SH-SY5Y (cell line): ENCODE results near the gene NBAS.

Source experiments
- GATA2 ChIP-seq: IDR thresholded peaks from 2 replicates; pipeline ENCODE4 v1.6.1; 2011; ENCODE audit warnings: mild to moderate bottlenecking, low read depth, low read length
- GATA3 ChIP-seq: IDR thresholded peaks from 2 replicates; pipeline ENCODE4 v1.6.1; 2011; ENCODE audit warnings: low read depth, mild to moderate bottlenecking, low read length, moderate library complexity

DNA sequence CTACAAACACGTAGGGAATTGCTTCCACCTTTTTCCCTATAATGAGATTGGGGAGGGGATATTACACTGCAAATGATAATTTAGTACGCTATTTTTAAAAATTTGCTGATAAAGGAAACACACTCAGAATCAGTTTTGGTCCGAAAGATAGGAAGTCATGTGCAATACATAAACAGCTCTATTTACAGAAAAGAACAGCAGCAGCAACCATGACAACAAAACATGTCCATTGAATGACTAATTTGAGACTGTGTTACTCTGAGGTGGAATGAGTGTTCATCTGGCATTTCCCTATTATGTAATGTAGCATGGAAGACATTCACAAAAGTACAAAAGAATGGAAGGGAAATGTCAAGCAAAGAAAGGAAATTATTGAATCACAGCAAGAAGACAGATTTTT lies 337.2 kb downstream of the NBAS start:
- TF ChIP-seq GATA2 (no peak), GATA3 (no peak)
